Hepatic stellate cell (primary cell): ENCODE data around the gene MCCC2.
A peak's percentile ranks its signal among the peaks of the same experiment; 100 is the strongest.
"Not testable (repeated sequence)": the region's sequence is repeated elsewhere in the genome, so short reads cannot be mapped to it uniquely, and the experiment has no call there.

Experiments used
- DNase-seq: peaks from one replicate; pipeline ENCODE4 v3.0.0; 2011; ENCODE audit warnings: low spot score

MCCC2 gene

GRCh38 chr5:71586941-71587765 is at the start of gene MCCC2:
Gene MCCC2, plus strand, starts transcription at chr5:71587340. Its CDS starts 86 bp downstream, at chr5:71587426.
- DNase-seq: peak; percentile 93

DNA sequence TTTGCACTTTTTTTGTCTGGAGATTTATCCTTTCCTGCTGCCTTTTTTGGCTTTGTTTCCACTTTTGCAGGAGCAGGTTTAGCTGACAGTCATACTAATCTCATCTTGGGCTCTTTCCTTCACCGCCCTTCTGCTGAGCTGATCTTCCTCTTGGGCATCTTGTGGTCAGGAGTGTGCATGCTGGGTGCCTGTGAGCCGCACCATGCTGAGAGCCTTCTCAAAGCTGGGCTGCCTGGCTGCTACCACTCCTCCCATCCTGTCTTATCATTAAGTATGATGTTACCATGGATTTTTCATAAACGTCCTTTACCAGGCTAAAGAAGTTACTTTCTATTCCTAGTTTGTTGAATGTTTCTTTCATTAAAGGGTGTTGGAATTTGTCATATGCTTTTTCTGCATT is 49.5 kb upstream of the MCCC2 start:
- DNase-seq: no peak

- not testable (repeated sequence) for DNase-seq
These were observed 36.3 kb upstream of the MCCC2 start for GRCh38 chr5:71550885-71551284.

- not testable (repeated sequence) for DNase-seq
These were observed 35.6 kb upstream of the MCCC2 start for GRCh38 chr5:71551582-71551981.

GRCh38 chr5:71552026-71552749 is 35.0 kb upstream of the MCCC2 start:
- DNase-seq: not testable (repeated sequence)

DNA sequence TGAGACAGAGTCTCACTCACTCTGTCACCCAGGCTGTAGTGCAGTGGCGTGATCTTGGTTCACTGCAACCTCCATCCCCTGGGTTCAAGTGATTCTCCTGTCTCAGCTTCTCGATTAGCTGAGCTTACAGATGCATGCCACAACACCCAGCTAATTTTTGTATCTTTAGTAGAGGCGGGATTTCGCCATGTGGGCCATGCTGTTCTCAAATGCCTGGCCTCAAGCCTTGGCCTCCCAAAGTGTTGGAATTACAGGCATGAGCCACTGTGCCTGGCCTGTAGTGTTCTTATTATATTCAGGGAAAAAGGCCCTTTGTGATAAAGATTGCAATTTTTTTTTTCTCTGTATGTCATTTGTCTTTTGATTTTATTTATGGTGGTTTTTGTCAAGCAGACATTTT is 24.0 kb upstream of the MCCC2 start:
- no peak for DNase-seq

- DNase-seq: no peak
These were observed 22.2 kb upstream of the MCCC2 start for GRCh38 chr5:71564895-71565294.

DNA sequence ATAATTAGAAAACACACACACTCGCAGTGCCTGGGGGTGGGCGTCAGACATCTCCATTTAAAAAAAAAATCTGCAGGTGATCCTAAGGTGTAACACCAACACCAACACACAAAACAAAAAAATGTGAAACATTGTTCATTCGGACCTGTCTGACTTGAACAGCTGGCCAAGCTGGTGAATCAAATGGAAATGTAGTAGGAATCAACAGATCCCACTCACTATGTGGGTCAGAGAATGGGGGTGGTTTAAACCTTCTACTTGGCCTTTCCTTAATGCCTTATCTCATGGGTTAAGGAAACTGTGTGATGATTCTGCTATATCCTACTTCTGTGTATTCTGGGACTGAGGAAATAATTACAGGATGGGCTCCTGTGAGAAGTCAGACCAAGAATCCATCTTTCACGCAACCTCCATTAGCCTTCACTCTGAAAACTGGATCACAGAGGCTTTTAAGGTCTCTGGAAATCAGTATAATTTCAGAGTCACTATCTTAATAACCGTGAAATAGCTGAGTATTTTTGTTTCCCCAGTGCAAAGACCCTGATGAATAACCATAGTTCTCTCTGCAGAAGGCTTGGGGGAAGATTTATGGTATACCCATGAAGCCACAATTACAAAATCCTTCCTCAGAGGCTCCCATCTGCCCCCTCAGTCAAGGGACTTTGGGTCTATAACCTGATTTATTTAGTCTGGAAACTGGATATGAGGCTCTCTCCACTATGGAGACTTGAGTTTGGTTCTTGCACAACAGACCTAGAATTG is 17.2 kb upstream of the MCCC2 start:
- no peak for DNase-seq

- DNase-seq: not testable (repeated sequence)
These were observed 15.3 kb upstream of the MCCC2 start for GRCh38 chr5:71571811-71572210.

GRCh38 chr5:71573591-71573990 is 13.5 kb upstream of the MCCC2 start:
- DNase-seq: no peak

- not testable (repeated sequence) for DNase-seq
These were observed 11.6 kb upstream of the MCCC2 start for GRCh38 chr5:71575588-71575987.

GRCh38 chr5:71576241-71576640 is 10.9 kb upstream of the MCCC2 start:
- DNase-seq: no peak

DNA sequence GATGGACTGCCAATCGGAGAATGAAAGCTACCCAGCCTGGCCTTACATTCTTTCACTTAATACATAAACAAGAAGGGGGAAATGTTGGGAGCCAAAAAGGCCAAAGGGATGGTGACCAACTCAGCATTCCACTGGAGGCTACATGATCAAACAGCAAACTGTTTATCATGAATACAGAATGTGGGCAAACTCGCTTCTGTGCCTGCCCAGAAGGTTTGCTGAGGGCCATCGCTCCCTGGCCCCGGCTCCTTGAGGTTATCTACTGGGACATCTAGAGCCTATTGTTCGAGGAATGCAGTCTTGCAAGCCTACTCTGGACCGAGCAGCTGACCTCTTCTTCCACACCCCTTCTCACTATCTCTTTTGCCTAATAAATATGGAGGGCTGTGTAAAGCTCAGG is 9.3 kb upstream of the MCCC2 start:
- not testable (repeated sequence) for DNase-seq

GRCh38 chr5:71582945-71583584 is 4.1 kb upstream of the MCCC2 start:
- no peak for DNase-seq

GRCh38 chr5:71586052-71586940 is 844 bp upstream of the MCCC2 start:
- peak; percentile 6 for DNase-seq

GRCh38 chr5:71587766-71588532 is 809 bp downstream of the MCCC2 start:
- peak; percentile 6 for DNase-seq

GRCh38 chr5:71588533-71588885 is 1.4 kb downstream of the MCCC2 start:
- DNase-seq: no peak

- no peak for DNase-seq
These were observed 2.8 kb downstream of the MCCC2 start for GRCh38 chr5:71589903-71590302.

DNA sequence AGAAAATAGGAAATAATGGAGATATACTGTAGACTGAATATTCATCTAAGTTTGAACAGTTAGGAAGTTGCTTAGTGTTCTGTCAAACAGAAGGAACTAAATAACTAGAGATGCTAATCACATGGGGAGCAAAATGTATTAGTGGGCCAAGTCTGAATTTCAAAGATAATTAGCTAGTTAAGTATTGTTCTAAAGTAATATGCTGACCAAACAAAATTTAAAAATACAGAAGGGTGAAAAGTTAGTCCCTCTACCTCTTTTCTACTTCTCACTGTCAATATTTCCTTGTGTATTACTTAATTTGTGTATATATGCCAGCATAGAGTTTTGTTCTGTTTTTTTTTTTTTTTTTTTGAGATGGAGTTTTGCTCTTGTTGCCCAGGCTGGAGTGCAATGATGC is 4.0 kb downstream of the MCCC2 start:
- no peak for DNase-seq

GRCh38 chr5:71596169-71596568 is 9.0 kb downstream of the MCCC2 start:
- DNase-seq: no peak
